ENCODE data around the gene KLF6. TPM values are rescaled to one million over a fixed set of nuclear protein-coding genes. Genes with fewer than 3 reads are reported as not detected.

Gene KLF6
- polyA plus RNA-seq, 1 experiment = 79.0 TPM

- POLR2A ChIA-PET = no interaction called here
- TF ChIP-seq CTCF (IDR thresholded peaks at IDR 0.05; ENCODE audit: insufficient read depth, low read depth, low read length) = no peak
- Histone ChIP-seq H3K36me3 (ENCODE audit: control insufficient read depth, insufficient read depth, low read length) (no peaks in the 10 kb centered on the region), H3K4me3 (ENCODE audit: low read depth, low read length) (no peak overlapping the region), H3K27me3 (ENCODE audit: control insufficient read depth, insufficient read depth, low read length) (no peaks in the 10 kb centered on the region)
- DNase-seq (ENCODE audit: low read depth) = no peak
- CTCF ChIA-PET = no interaction called here
These were observed 20.9 kb upstream of the KLF6 start for GRCh38 chr10:3805791-3806461.

- Histone ChIP-seq H3K27me3 (ENCODE audit: control insufficient read depth, insufficient read depth, low read length) (no peaks in the 10 kb centered on the region), H3K4me3 (ENCODE audit: low read depth, low read length) (no peak overlapping the region)
- CTCF ChIA-PET = no interaction called here
These were observed 20.3 kb upstream of the KLF6 start for GRCh38 chr10:3805201-3805790.

GRCh38 chr10:3803927-3804741, 19.1 kb upstream of the KLF6 start:
- H3K36me3 ChIP-seq (ENCODE audit: control insufficient read depth, insufficient read depth, low read length) = no peaks in the 10 kb centered on the region
- ChIA-PET CTCF (no interaction called here), POLR2A (no interaction called here)
- H3K4me3 ChIP-seq (ENCODE audit: low read depth, low read length) = no peak overlapping the region
- no peak for DNase-seq (ENCODE audit: low read depth)
- TF ChIP-seq CTCF (IDR thresholded peaks at IDR 0.05; ENCODE audit: insufficient read depth, low read depth, low read length) = no peak
- H3K27me3 ChIP-seq (ENCODE audit: control insufficient read depth, insufficient read depth, low read length) = no peaks in the 10 kb centered on the region

More at GRCh38 chr10:3805201-3805790, 20.3 kb upstream of the KLF6 start:
- no peak for DNase-seq (ENCODE audit: low read depth)
- POLR2A ChIA-PET = no interaction called here
- no peak for TF ChIP-seq CTCF (IDR thresholded peaks at IDR 0.05; ENCODE audit: insufficient read depth, low read depth, low read length)
- H3K36me3 ChIP-seq (ENCODE audit: control insufficient read depth, insufficient read depth, low read length) = no peaks in the 10 kb centered on the region

GRCh38 chr10:3803295-3803926, 18.4 kb upstream of the KLF6 start:
- TF ChIP-seq CTCF (IDR thresholded peaks at IDR 0.05; ENCODE audit: insufficient read depth, low read depth, low read length) = no peak
- no peaks in the 10 kb centered on the region for H3K36me3 ChIP-seq (ENCODE audit: control insufficient read depth, insufficient read depth, low read length)
- CTCF ChIA-PET = no interaction called here
- no peak overlapping the region for H3K4me3 ChIP-seq (ENCODE audit: low read depth, low read length)
- POLR2A ChIA-PET = no interaction called here
- no peaks in the 10 kb centered on the region for H3K27me3 ChIP-seq (ENCODE audit: control insufficient read depth, insufficient read depth, low read length)
- DNase-seq (ENCODE audit: low read depth) = no peak
